ENCODE results near the gene NENF. TPM values are rescaled to one million over a fixed set of nuclear protein-coding genes. Genes with fewer than 3 reads are reported as not detected.

The NENF gene
- polyA plus RNA-seq, 1 donor: 43.6 TPM

- H3K4me1 ChIP-seq (ENCODE audit: control insufficient read depth, insufficient read depth, low read length): no peaks in the 10 kb centered on the region
- no peak overlapping the region for H3K4me3 ChIP-seq (ENCODE audit: low read length)
- no peaks in the 10 kb centered on the region for H3K27me3 ChIP-seq (ENCODE audit: control insufficient read depth, insufficient read depth, low read length)
- no CpG with 5 or more reads among the region's 10 CpGs for WGBS (ENCODE audit: insufficient coverage, low lambda C conversion rate)
- no peak overlapping the region for H3K27ac ChIP-seq (ENCODE audit: low read length)
- H3K9me3 ChIP-seq (ENCODE audit: control insufficient read depth, low read depth, low read length): peaks cover 9% of the 10 kb centered on the region
- DNase-seq: peak; percentile 62 to 74
- H3K36me3 ChIP-seq (ENCODE audit: control insufficient read depth, insufficient read depth, low read length): no peaks in the 10 kb centered on the region
These were observed 23.2 kb downstream of the NENF start for GRCh38 chr1:212455803-212456528.

- Histone ChIP-seq H3K27me3 (ENCODE audit: control insufficient read depth, insufficient read depth, low read length) (no peaks in the 10 kb centered on the region), H3K27ac (ENCODE audit: low read length) (no peak overlapping the region), H3K9me3 (ENCODE audit: control insufficient read depth, low read depth, low read length) (peaks cover 9% of the 10 kb centered on the region), H3K4me3 (ENCODE audit: low read length) (no peak overlapping the region), H3K36me3 (ENCODE audit: control insufficient read depth, insufficient read depth, low read length) (no peaks in the 10 kb centered on the region), H3K4me1 (ENCODE audit: control insufficient read depth, insufficient read depth, low read length) (no peaks in the 10 kb centered on the region)
- 60% methylated on average over 1 of the region's 8 CpGs for WGBS (ENCODE audit: insufficient coverage, low lambda C conversion rate)
- no peak for DNase-seq
These were observed 25.1 kb downstream of the NENF start for GRCh38 chr1:212457740-212458338.

- Histone ChIP-seq H3K4me3 (ENCODE audit: low read length) (no peak overlapping the region), H3K9me3 (ENCODE audit: control insufficient read depth, low read depth, low read length) (peaks cover 9% of the 10 kb centered on the region), H3K4me1 (ENCODE audit: control insufficient read depth, insufficient read depth, low read length) (peaks cover 6% of the 10 kb centered on the region), H3K27me3 (ENCODE audit: control insufficient read depth, insufficient read depth, low read length) (no peaks in the 10 kb centered on the region), H3K36me3 (ENCODE audit: control insufficient read depth, insufficient read depth, low read length) (no peaks in the 10 kb centered on the region), H3K27ac (ENCODE audit: low read length) (no peak overlapping the region)
- WGBS (ENCODE audit: insufficient coverage, low lambda C conversion rate): no CpG with 5 or more reads among the region's 1 CpG
- no peak for DNase-seq
These were observed 26.1 kb downstream of the NENF start for GRCh38 chr1:212458817-212459216.

GRCh38 chr1:212459656-212460055 lies 26.9 kb downstream of the NENF start:
- H3K4me3 ChIP-seq (ENCODE audit: low read length): no peak overlapping the region
- no peak for DNase-seq
- H3K36me3 ChIP-seq (ENCODE audit: control insufficient read depth, insufficient read depth, low read length): no peaks in the 10 kb centered on the region
- H3K27me3 ChIP-seq (ENCODE audit: control insufficient read depth, insufficient read depth, low read length): no peaks in the 10 kb centered on the region
- H3K4me1 ChIP-seq (ENCODE audit: control insufficient read depth, insufficient read depth, low read length): peaks cover 13% of the 10 kb centered on the region
- H3K27ac ChIP-seq (ENCODE audit: low read length): no peak overlapping the region
- WGBS (ENCODE audit: insufficient coverage, low lambda C conversion rate): no CpG with 5 or more reads among the region's 5 CpGs
- peaks cover 9% of the 10 kb centered on the region for H3K9me3 ChIP-seq (ENCODE audit: control insufficient read depth, low read depth, low read length)

GRCh38 chr1:212460376-212460775 lies 27.7 kb downstream of the NENF start:
- H3K27me3 ChIP-seq (ENCODE audit: control insufficient read depth, insufficient read depth, low read length): no peaks in the 10 kb centered on the region
- WGBS (ENCODE audit: insufficient coverage, low lambda C conversion rate): no CpG with 5 or more reads among the region's 9 CpGs
- DNase-seq: no peak
- no peak overlapping the region for H3K27ac ChIP-seq (ENCODE audit: low read length)
- no peak overlapping the region for H3K4me3 ChIP-seq (ENCODE audit: low read length)
- peaks cover 9% of the 10 kb centered on the region for H3K9me3 ChIP-seq (ENCODE audit: control insufficient read depth, low read depth, low read length)
- no peaks in the 10 kb centered on the region for H3K36me3 ChIP-seq (ENCODE audit: control insufficient read depth, insufficient read depth, low read length)
- peaks cover 18% of the 10 kb centered on the region for H3K4me1 ChIP-seq (ENCODE audit: control insufficient read depth, insufficient read depth, low read length)

GRCh38 chr1:212461916-212462660 lies 29.4 kb downstream of the NENF start:
- Histone ChIP-seq H3K27me3 (ENCODE audit: control insufficient read depth, insufficient read depth, low read length) (no peaks in the 10 kb centered on the region), H3K4me1 (ENCODE audit: control insufficient read depth, insufficient read depth, low read length) (peaks cover 18% of the 10 kb centered on the region), H3K4me3 (ENCODE audit: low read length) (no peak overlapping the region), H3K36me3 (ENCODE audit: control insufficient read depth, insufficient read depth, low read length) (no peaks in the 10 kb centered on the region), H3K9me3 (ENCODE audit: control insufficient read depth, low read depth, low read length) (peaks cover 9% of the 10 kb centered on the region), H3K27ac (ENCODE audit: low read length) (no peak overlapping the region)
- WGBS (ENCODE audit: insufficient coverage, low lambda C conversion rate): no CpG with 5 or more reads among the region's 13 CpGs
- DNase-seq: no peak

- H3K4me1 ChIP-seq (ENCODE audit: control insufficient read depth, insufficient read depth, low read length): peaks cover 18% of the 10 kb centered on the region
- H3K4me3 ChIP-seq (ENCODE audit: low read length): no peak overlapping the region
- no peaks in the 10 kb centered on the region for H3K36me3 ChIP-seq (ENCODE audit: control insufficient read depth, insufficient read depth, low read length)
- H3K9me3 ChIP-seq (ENCODE audit: control insufficient read depth, low read depth, low read length): no peaks in the 10 kb centered on the region
- DNase-seq: no peak
- WGBS (ENCODE audit: insufficient coverage, low lambda C conversion rate): 75% methylated on average over 2 of the region's 7 CpGs
- no peaks in the 10 kb centered on the region for H3K27me3 ChIP-seq (ENCODE audit: control insufficient read depth, insufficient read depth, low read length)
- H3K27ac ChIP-seq (ENCODE audit: low read length): peak overlapping the region; percentile 30
These were observed 31.0 kb downstream of the NENF start for GRCh38 chr1:212463565-212464285.

GRCh38 chr1:212465311-212465710 lies 32.6 kb downstream of the NENF start:
- H3K4me1 ChIP-seq (ENCODE audit: control insufficient read depth, insufficient read depth, low read length): peaks cover 18% of the 10 kb centered on the region
- DNase-seq: no peak
- no peak overlapping the region for H3K4me3 ChIP-seq (ENCODE audit: low read length)
- no peaks in the 10 kb centered on the region for H3K27me3 ChIP-seq (ENCODE audit: control insufficient read depth, insufficient read depth, low read length)
- no peaks in the 10 kb centered on the region for H3K9me3 ChIP-seq (ENCODE audit: control insufficient read depth, low read depth, low read length)
- no CpG with 5 or more reads among the region's 7 CpGs for WGBS (ENCODE audit: insufficient coverage, low lambda C conversion rate)
- H3K27ac ChIP-seq (ENCODE audit: low read length): no peak overlapping the region
- H3K36me3 ChIP-seq (ENCODE audit: control insufficient read depth, insufficient read depth, low read length): no peaks in the 10 kb centered on the region

- no peaks in the 10 kb centered on the region for H3K27me3 ChIP-seq (ENCODE audit: control insufficient read depth, insufficient read depth, low read length)
- no peaks in the 10 kb centered on the region for H3K36me3 ChIP-seq (ENCODE audit: control insufficient read depth, insufficient read depth, low read length)
- H3K9me3 ChIP-seq (ENCODE audit: control insufficient read depth, low read depth, low read length): no peaks in the 10 kb centered on the region
- no peak overlapping the region for H3K27ac ChIP-seq (ENCODE audit: low read length)
- no peak overlapping the region for H3K4me3 ChIP-seq (ENCODE audit: low read length)
- H3K4me1 ChIP-seq (ENCODE audit: control insufficient read depth, insufficient read depth, low read length): peaks cover 18% of the 10 kb centered on the region
- no CpG with 5 or more reads among the region's 2 CpGs for WGBS (ENCODE audit: insufficient coverage, low lambda C conversion rate)
- no peak for DNase-seq
These were observed 33.7 kb downstream of the NENF start for GRCh38 chr1:212466437-212466836.
